Measurements from ENCODE around the gene FAU. TPM values are rescaled to one million over a fixed set of nuclear protein-coding genes. Genes with fewer than 3 reads are reported as not detected.

The FAU gene
- total RNA-seq, 2 donors from 2014 or later, result 774 to 802 TPM

DNA sequence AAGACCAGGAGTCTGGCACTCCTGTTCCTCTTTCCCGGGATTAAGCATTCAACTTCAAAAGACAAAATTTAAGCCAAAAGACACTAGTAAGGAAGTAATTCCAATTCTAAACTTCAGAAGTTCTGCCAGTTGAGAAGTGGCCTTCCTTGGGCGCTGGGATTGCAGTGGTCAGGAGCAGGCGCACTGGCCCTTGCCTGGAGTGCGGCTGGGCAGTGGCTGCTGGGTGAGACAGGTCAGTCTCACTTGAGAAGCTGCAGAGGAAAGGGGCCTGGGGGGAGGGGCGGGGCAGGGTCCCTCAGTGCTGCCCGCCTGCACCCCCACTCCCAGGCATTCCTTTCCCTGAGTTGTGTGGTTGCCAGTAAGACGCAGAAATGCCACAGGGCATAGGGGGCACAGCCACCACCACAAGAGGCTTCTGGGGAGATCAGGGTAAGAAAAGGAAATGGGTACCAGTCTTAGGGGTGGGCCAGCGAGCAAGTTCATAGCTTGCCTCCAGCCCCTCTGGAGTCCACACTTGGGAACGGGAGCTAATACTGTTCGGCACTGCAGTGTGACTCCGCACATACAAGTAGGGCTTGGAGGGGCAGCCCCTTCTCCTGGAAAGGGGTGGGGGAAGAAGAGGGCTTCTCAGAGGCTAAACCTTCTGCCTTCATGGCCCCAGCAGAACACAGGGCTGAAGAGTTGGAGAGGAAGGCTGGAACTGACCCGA lies 5.7 kb upstream of the FAU start:
- Histone ChIP-seq H3K36me3 (ENCODE audit: control insufficient read depth, insufficient read depth, low read length) (peaks cover 77% of the 10 kb centered on the region), H3K4me1 (ENCODE audit: control insufficient read depth, insufficient read depth, low read length) (no peaks in the 10 kb centered on the region), H3K9me3 (ENCODE audit: control insufficient read depth, low read length) (no peaks in the 10 kb centered on the region), H3K9ac (ENCODE audit: extremely low read depth, low read length, poor library complexity, severe bottlenecking) (no peak overlapping the region), H3K27me3 (ENCODE audit: control insufficient read depth, insufficient read depth, low read length, poor library complexity, severe bottlenecking) (no peaks in the 10 kb centered on the region), H3K27ac (ENCODE audit: low read depth, low read length) (no peak overlapping the region), H3K4me3 (ENCODE audit: low read length) (no peak overlapping the region)
- Mint-ChIP-seq H3K9me3 (no peaks in the 10 kb centered on the region), H3K27me3 (ENCODE audit: insufficient read depth) (no peaks in the 10 kb centered on the region), H3K4me1 (peaks cover 4% of the 10 kb centered on the region), H3K36me3 (ENCODE audit: low read depth) (peaks cover 39% of the 10 kb centered on the region), H3K4me3 (no peak overlapping the region), H3K27ac (no peak overlapping the region)
- TF ChIP-seq, protein P1, sequence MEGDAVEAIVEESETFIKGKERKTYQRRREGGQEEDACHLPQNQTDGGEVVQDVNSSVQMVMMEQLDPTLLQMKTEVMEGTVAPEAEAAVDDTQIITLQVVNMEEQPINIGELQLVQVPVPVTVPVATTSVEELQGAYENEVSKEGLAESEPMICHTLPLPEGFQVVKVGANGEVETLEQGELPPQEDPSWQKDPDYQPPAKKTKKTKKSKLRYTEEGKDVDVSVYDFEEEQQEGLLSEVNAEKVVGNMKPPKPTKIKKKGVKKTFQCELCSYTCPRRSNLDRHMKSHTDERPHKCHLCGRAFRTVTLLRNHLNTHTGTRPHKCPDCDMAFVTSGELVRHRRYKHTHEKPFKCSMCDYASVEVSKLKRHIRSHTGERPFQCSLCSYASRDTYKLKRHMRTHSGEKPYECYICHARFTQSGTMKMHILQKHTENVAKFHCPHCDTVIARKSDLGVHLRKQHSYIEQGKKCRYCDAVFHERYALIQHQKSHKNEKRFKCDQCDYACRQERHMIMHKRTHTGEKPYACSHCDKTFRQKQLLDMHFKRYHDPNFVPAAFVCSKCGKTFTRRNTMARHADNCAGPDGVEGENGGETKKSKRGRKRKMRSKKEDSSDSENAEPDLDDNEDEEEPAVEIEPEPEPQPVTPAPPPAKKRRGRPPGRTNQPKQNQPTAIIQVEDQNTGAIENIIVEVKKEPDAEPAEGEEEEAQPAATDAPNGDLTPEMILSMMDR (conservative IDR thresholded peaks at IDR 0.05), result no peak
- 92 to 95% methylated on average over 9 to 11 of the region's 12 CpGs for WGBS, 2 experiments (ENCODE audit: insufficient coverage in 1 of 2, insufficient read length in 1 of 2)
- DNase-seq, result peak; percentile 37

DNA sequence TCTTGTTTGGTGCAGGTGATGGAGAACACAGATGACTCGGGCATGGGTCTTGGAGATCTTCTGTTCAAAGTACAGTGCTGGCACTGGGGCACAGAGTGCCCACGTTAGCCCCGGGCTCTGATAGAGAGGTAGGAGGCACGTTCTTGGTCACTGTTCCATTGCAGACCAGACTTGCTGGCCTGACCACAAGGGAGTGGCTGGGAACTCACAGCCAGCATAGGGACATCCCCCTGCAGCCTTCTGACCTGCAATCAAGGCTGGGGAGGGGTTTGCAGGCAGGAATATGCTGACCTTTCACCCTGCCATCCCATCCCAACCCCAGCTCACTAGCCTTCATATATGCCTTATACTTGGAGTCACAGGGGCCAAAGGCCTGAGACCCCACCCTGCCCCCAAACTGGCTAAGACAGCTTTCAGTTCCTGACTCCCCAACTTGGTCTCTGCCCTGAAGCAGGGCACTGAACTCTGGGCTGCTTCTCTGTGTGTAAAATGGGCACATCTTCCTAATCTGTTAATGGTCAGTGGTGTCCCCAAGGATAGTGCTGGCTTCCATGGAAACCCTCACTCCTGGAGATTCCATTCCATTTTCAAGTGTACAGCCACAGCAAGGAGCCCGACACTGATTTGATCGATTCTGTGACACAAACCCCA lies 4.8 kb upstream of the FAU start:
- H3K27me3 Mint-ChIP-seq (ENCODE audit: insufficient read depth), result no peaks in the 10 kb centered on the region
- H3K4me3 Mint-ChIP-seq, result no peak overlapping the region
- no peaks in the 10 kb centered on the region for H3K9me3 Mint-ChIP-seq
- no peak overlapping the region for H3K9ac ChIP-seq (ENCODE audit: extremely low read depth, low read length, poor library complexity, severe bottlenecking)
- peaks cover 4% of the 10 kb centered on the region for H3K4me1 Mint-ChIP-seq
- no peaks in the 10 kb centered on the region for H3K27me3 ChIP-seq (ENCODE audit: control insufficient read depth, insufficient read depth, low read length, poor library complexity, severe bottlenecking)
- TF ChIP-seq, protein P1 (conservative IDR thresholded peaks at IDR 0.05), result no peak
- H3K4me1 ChIP-seq (ENCODE audit: control insufficient read depth, insufficient read depth, low read length), result no peaks in the 10 kb centered on the region
- H3K9me3 ChIP-seq (ENCODE audit: control insufficient read depth, low read length), result no peaks in the 10 kb centered on the region
- DNase-seq, result peak; percentile 11
- no peak overlapping the region for H3K27ac ChIP-seq (ENCODE audit: low read depth, low read length)
- peaks cover 35% of the 10 kb centered on the region for H3K36me3 Mint-ChIP-seq (ENCODE audit: low read depth)
- no peak overlapping the region for H3K27ac Mint-ChIP-seq
- WGBS, 2 experiments (ENCODE audit: insufficient coverage in 1 of 2, insufficient read length in 1 of 2), result 86 to 100% methylated on average over 4 to 6 of the region's 6 CpGs
- no peak overlapping the region for H3K4me3 ChIP-seq (ENCODE audit: low read length)
- peaks cover 68% of the 10 kb centered on the region for H3K36me3 ChIP-seq (ENCODE audit: control insufficient read depth, insufficient read depth, low read length)

DNA sequence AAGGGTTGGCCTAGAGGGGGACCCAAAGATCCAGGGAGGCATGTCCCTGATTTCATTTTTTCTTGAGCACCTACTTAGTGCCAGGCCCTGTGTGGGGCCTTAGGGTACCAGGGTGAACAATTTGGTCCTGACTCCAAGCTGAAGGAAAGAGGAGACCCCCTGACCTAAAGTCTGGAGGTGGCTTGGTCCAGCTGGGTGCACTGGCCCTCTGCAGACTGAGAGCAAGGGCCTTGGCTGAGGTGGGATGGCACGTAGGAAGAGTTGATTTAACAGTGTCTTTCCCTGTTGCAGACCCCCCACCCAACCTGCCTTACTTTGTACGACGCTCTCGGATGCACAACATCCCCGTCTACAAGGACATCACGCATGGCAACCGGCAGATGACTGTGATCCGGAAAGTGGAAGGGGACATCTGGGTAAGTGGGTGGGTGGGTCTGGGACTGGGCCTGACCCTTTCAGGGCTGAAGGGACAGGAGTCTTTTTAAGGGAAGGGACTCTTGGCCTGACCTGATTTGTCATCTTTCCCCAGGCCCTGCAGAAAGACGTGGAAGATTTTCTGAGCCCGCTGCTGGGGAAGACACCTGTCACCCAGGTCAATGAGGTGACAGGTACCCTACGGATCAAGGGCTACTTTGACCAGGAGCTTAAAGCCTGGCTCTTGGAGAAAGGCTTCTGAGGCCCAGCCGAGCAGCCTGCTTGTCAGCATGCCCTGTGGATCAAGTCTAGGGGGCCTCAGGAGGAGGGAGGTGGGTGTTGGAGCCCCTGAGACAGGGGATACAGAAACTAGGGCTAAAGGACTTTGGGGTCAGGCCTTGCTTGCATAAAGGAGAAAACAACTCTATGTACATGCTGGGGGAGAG lies 3.5 kb upstream of the FAU start:
- TF ChIP-seq, protein P1 (conservative IDR thresholded peaks at IDR 0.05), result no peak
- peaks cover 8% of the 10 kb centered on the region for H3K4me1 Mint-ChIP-seq
- H3K9ac ChIP-seq (ENCODE audit: extremely low read depth, low read length, poor library complexity, severe bottlenecking), result no peak overlapping the region
- H3K4me3 ChIP-seq (ENCODE audit: low read length), result no peak overlapping the region
- peak; percentile 21 for DNase-seq
- peaks cover 35% of the 10 kb centered on the region for H3K36me3 Mint-ChIP-seq (ENCODE audit: low read depth)
- H3K4me1 ChIP-seq (ENCODE audit: control insufficient read depth, insufficient read depth, low read length), result no peaks in the 10 kb centered on the region
- WGBS, 2 experiments (ENCODE audit: insufficient coverage in 1 of 2, insufficient read length in 1 of 2), result 93 to 94% methylated on average over 7 to 12 of the region's 12 CpGs
- H3K27me3 ChIP-seq (ENCODE audit: control insufficient read depth, insufficient read depth, low read length, poor library complexity, severe bottlenecking), result no peaks in the 10 kb centered on the region
- no peak overlapping the region for H3K27ac Mint-ChIP-seq
- no peaks in the 10 kb centered on the region for H3K9me3 Mint-ChIP-seq
- no peaks in the 10 kb centered on the region for H3K27me3 Mint-ChIP-seq (ENCODE audit: insufficient read depth)
- no peak overlapping the region for H3K27ac ChIP-seq (ENCODE audit: low read depth, low read length)
- peaks cover 64% of the 10 kb centered on the region for H3K36me3 ChIP-seq (ENCODE audit: control insufficient read depth, insufficient read depth, low read length)
- H3K4me3 Mint-ChIP-seq, result no peak overlapping the region
- H3K9me3 ChIP-seq (ENCODE audit: control insufficient read depth, low read length), result no peaks in the 10 kb centered on the region
